Measurements from ENCODE around the gene TOR1AIP2. TPM values are rescaled to one million over a fixed set of nuclear protein-coding genes. Genes with fewer than 3 reads are reported as not detected.

TOR1AIP2 gene
- total RNA-seq, 4 donors from 2014 or later, result 61.5 to 73.8 (median 68.0) TPM

GRCh38 chr1:179809506-179810366 is 67.9 kb downstream of the TOR1AIP2 start:
- Histone ChIP-seq H3K4me1 (peaks cover 0 to 15% (median 6%) of the 10 kb centered on the region in 3 donors), H3K4me3 (no peak overlapping the region), H3K36me3 (no peaks in the 10 kb centered on the region), H3K27ac (no peak overlapping the region), H3K27me3 (peaks cover 20% of the 10 kb centered on the region), H3K9me3 (no peaks in the 10 kb centered on the region)
- ATAC-seq, result peak; percentile 60
- WGBS, 2 donors (ENCODE audit: low coverage in 1 of 2), result 28 to 35% methylated on average over 4 to 10 of the region's 14 CpGs
- TF ChIP-seq EP300 (IDR thresholded peaks at IDR 0.05), result no peak
- no peak for TF ChIP-seq POLR2AphosphoS5 (IDR thresholded peaks at IDR 0.05)
- TF ChIP-seq CTCF (IDR thresholded peaks at IDR 0.05), result peak in 3 of 4 experiments; percentile 76 to 95 (median 85)
- no peak for TF ChIP-seq POLR2A (IDR thresholded peaks at IDR 0.05)

- no peak for ATAC-seq
- WGBS, 2 donors (ENCODE audit: low coverage in 1 of 2), result 83% methylated on average over 1 of the region's 1 CpG; no CpG with 5 or more reads in 1 of the 2 donors
Observed at GRCh38 chr1:179808503-179808902, 69.1 kb downstream of the TOR1AIP2 start.

GRCh38 chr1:179807691-179808485 is 69.7 kb downstream of the TOR1AIP2 start:
- Histone ChIP-seq H3K36me3 (no peaks in the 10 kb centered on the region), H3K27me3 (peaks cover 20% of the 10 kb centered on the region), H3K4me3 (no peak overlapping the region), H3K9me3 (no peaks in the 10 kb centered on the region), H3K4me1 (peaks cover 0 to 4% (median 0%) of the 10 kb centered on the region in 3 donors), H3K27ac (no peak overlapping the region)
- ATAC-seq, result no peak
- TF ChIP-seq EP300 (IDR thresholded peaks at IDR 0.05) (no peak), CTCF (IDR thresholded peaks at IDR 0.05) (no peak), POLR2A (IDR thresholded peaks at IDR 0.05) (no peak), POLR2AphosphoS5 (IDR thresholded peaks at IDR 0.05) (no peak)
- 86 to 89% methylated on average over 3 to 4 of the region's 11 CpGs for WGBS, 2 donors (ENCODE audit: low coverage in 1 of 2)

More at GRCh38 chr1:179808503-179808902, 69.1 kb downstream of the TOR1AIP2 start:
- Histone ChIP-seq H3K27ac (no peak overlapping the region), H3K36me3 (no peaks in the 10 kb centered on the region), H3K4me3 (no peak overlapping the region), H3K9me3 (no peaks in the 10 kb centered on the region), H3K4me1 (peaks cover 0 to 4% (median 0%) of the 10 kb centered on the region in 3 donors), H3K27me3 (peaks cover 20% of the 10 kb centered on the region)
- TF ChIP-seq CTCF (IDR thresholded peaks at IDR 0.05) (no peak), POLR2A (IDR thresholded peaks at IDR 0.05) (no peak), POLR2AphosphoS5 (IDR thresholded peaks at IDR 0.05) (no peak), EP300 (IDR thresholded peaks at IDR 0.05) (no peak)

- H3K4me3 ChIP-seq, result no peak overlapping the region
- H3K27ac ChIP-seq, result no peak overlapping the region
- peaks cover 19% of the 10 kb centered on the region for H3K27me3 ChIP-seq
- 80% methylated on average over 1 of the region's 9 CpGs; no CpG with 5 or more reads in 1 of the 2 donors for WGBS, 2 donors (ENCODE audit: low coverage in 1 of 2)
- no peaks in the 10 kb centered on the region for H3K36me3 ChIP-seq
- TF ChIP-seq EP300 (IDR thresholded peaks at IDR 0.05) (no peak), CTCF (IDR thresholded peaks at IDR 0.05) (no peak), POLR2AphosphoS5 (IDR thresholded peaks at IDR 0.05) (no peak), POLR2A (IDR thresholded peaks at IDR 0.05) (no peak)
- peaks cover 0 to 4% (median 0%) of the 10 kb centered on the region in 3 donors for H3K4me1 ChIP-seq
- no peak for ATAC-seq
- H3K9me3 ChIP-seq, result no peaks in the 10 kb centered on the region
Observed at GRCh38 chr1:179807291-179807690, 70.3 kb downstream of the TOR1AIP2 start.

Measured in gastroesophageal sphincter (tissue), 4 donors.